Nephron (organoid): Measurements from ENCODE around the gene ENTHD1.

Experiments
- H3K27ac Mint-ChIP-seq, 3 experiments: 2 replicates each; pipeline ENCODE4 v1.8.0; 2020; ENCODE audit warnings: mixed read lengths in 3 of 3, mild to moderate bottlenecking in 2 of 3, moderate library complexity in 1 of 3
- H3K27me3 Mint-ChIP-seq: 2 replicates; pipeline ENCODE4 v1.8.0; 2021; ENCODE audit warnings: low read depth, mild to moderate bottlenecking, moderate library complexity, mixed read lengths
- H3K36me3 Mint-ChIP-seq: 2 replicates; pipeline ENCODE4 v1.8.0; 2020; ENCODE audit warnings: low read depth, mixed read lengths
- H3K4me1 Mint-ChIP-seq: 2 replicates; pipeline ENCODE4 v1.8.0; 2020; ENCODE audit warnings: mixed read lengths
- H3K4me3 Mint-ChIP-seq, 3 experiments: 2 replicates each; pipeline ENCODE4 v1.8.0; 2020; ENCODE audit warnings: mild to moderate bottlenecking in 3 of 3, mixed read lengths in 3 of 3, moderate library complexity in 2 of 3
- H3K9me3 Mint-ChIP-seq: 2 replicates; pipeline ENCODE4 v1.8.0; 2020; ENCODE audit warnings: mixed read lengths
- CTCF ChIP-seq, 3 experiments: fragments of 200-600 bp; sonication (generic); IDR thresholded peaks; one replicate each; pipeline ENCODE4 v1.5.0; 2021; ENCODE audit warnings: antibody characterized with exemption in 3 of 3; ENCODE audit not compliant: unreplicated experiment in 3 of 3

The ENTHD1 gene

GRCh38 chr22:39706376-39707140 lies 187.0 kb downstream of the ENTHD1 start:
- no peaks in the 10 kb centered on the region for H3K36me3 Mint-ChIP-seq
- no peak for TF ChIP-seq CTCF (IDR thresholded peaks at IDR 0.05; ENCODE audit: unreplicated experiment in 3 of 3)
- H3K4me1 Mint-ChIP-seq: peaks cover 66% of the 10 kb centered on the region
- no peaks in the 10 kb centered on the region for H3K9me3 Mint-ChIP-seq
- H3K4me3 Mint-ChIP-seq: peak overlapping the region in 2 of 3 experiments; percentile 23 to 27
- H3K27me3 Mint-ChIP-seq: peaks cover 48% of the 10 kb centered on the region
- peak overlapping the region in 2 of 3 experiments; percentile 55 to 65 for H3K27ac Mint-ChIP-seq

- no peak for TF ChIP-seq CTCF (IDR thresholded peaks at IDR 0.05; ENCODE audit: unreplicated experiment in 3 of 3)
- Mint-ChIP-seq H3K36me3 (no peaks in the 10 kb centered on the region), H3K27ac (no peak overlapping the region), H3K4me1 (peaks cover 67% of the 10 kb centered on the region), H3K9me3 (no peaks in the 10 kb centered on the region), H3K4me3 (no peak overlapping the region), H3K27me3 (peaks cover 50% of the 10 kb centered on the region)
Observed at GRCh38 chr22:39705386-39705785, 188.2 kb downstream of the ENTHD1 start.

- TF ChIP-seq CTCF (IDR thresholded peaks at IDR 0.05; ENCODE audit: unreplicated experiment in 3 of 3): no peak
- peaks cover 62% of the 10 kb centered on the region for H3K4me1 Mint-ChIP-seq
- no peaks in the 10 kb centered on the region for H3K9me3 Mint-ChIP-seq
- H3K27me3 Mint-ChIP-seq: peaks cover 47% of the 10 kb centered on the region
- H3K4me3 Mint-ChIP-seq: peak overlapping the region; percentile 46 to 68 (median 47)
- peak overlapping the region; percentile 24 to 84 (median 76) for H3K27ac Mint-ChIP-seq
- no peaks in the 10 kb centered on the region for H3K36me3 Mint-ChIP-seq
Observed at GRCh38 chr22:39703928-39704639, 189.5 kb downstream of the ENTHD1 start.

GRCh38 chr22:39703091-39703490 lies 190.5 kb downstream of the ENTHD1 start:
- H3K27me3 Mint-ChIP-seq: peaks cover 42% of the 10 kb centered on the region
- no peaks in the 10 kb centered on the region for H3K36me3 Mint-ChIP-seq
- H3K4me1 Mint-ChIP-seq: peaks cover 57% of the 10 kb centered on the region
- H3K9me3 Mint-ChIP-seq: no peaks in the 10 kb centered on the region
- H3K4me3 Mint-ChIP-seq: peak overlapping the region in 1 of 3 experiments; percentile 41
- peak overlapping the region; percentile 24 to 84 (median 76) for H3K27ac Mint-ChIP-seq
- no peak for TF ChIP-seq CTCF (IDR thresholded peaks at IDR 0.05; ENCODE audit: unreplicated experiment in 3 of 3)

GRCh38 chr22:39700565-39700964 lies 193.0 kb downstream of the ENTHD1 start:
- Mint-ChIP-seq H3K27me3 (peaks cover 45% of the 10 kb centered on the region), H3K4me1 (peaks cover 48% of the 10 kb centered on the region), H3K9me3 (no peaks in the 10 kb centered on the region), H3K27ac (no peak overlapping the region), H3K4me3 (no peak overlapping the region), H3K36me3 (no peaks in the 10 kb centered on the region)
- TF ChIP-seq CTCF (IDR thresholded peaks at IDR 0.05; ENCODE audit: unreplicated experiment in 3 of 3): no peak
